H1 (cell line): Measurements from ENCODE around the gene RBM38. TPM values are rescaled to one million over a fixed set of nuclear protein-coding genes. Genes with fewer than 3 reads are reported as not detected.

ENCODE experiments used
- CTCF ChIA-PET: fragments of 300-600 bp; sonication (Branson Sonifier 250); formaldehyde crosslinking; loops from one replicate; lab custom pipeline; 2021; ENCODE audit not compliant: partially characterized antibody; lab: Charles Lee
- POLR2A ChIA-PET: fragments of 300-600 bp; sonication (Branson Sonifier 250); formaldehyde crosslinking; loops from one replicate; lab custom pipeline; 2021; ENCODE audit warnings: inconsistent platforms; ENCODE audit not compliant: partially characterized antibody; lab: Charles Lee
- DNase-seq, 2 experiments: peaks; one replicate each; pipeline versions ENCODE4 v3.0.0 to v3.0.0-alpha.2; 2010 to 2022; ENCODE audit warnings: low spot score in 2 of 2, low read depth in 1 of 2, mixed read lengths in 1 of 2
- FAIRE-seq: peaks from 2 replicates; lab custom pipeline; 2011; peaks lifted over from hg19 to GRCh38; lab: Jason Lieb, UNC
- H2AFZ ChIP-seq: 2 replicates; pipeline ENCODE4 v1.8.1; 2012; ENCODE audit warnings: low read length, inconsistent platforms
- H2AK5ac ChIP-seq: 2 replicates; pipeline ENCODE4 v1.6.1; 2013; ENCODE audit warnings: low read depth, low read length
- H2BK120ac ChIP-seq: replicated peaks from 2 replicates; pipeline ENCODE3; 2013; ENCODE audit warnings: low read depth, low read length, inconsistent platforms
- H2BK12ac ChIP-seq: 2 replicates; pipeline ENCODE4 v1.6.1; 2013; ENCODE audit warnings: low read depth, low read length
- H2BK15ac ChIP-seq: 2 replicates; pipeline ENCODE4 v1.6.1; 2013; ENCODE audit warnings: low read length
- H2BK20ac ChIP-seq: 2 replicates; pipeline ENCODE4 v1.6.1; 2013; ENCODE audit warnings: low read length
- H2BK5ac ChIP-seq: 2 replicates; pipeline ENCODE4 v1.6.1; 2013; ENCODE audit warnings: low read depth, low read length
- H3K14ac ChIP-seq: 2 replicates; pipeline ENCODE4 v1.6.1; 2013; ENCODE audit warnings: inconsistent platforms; ENCODE audit not compliant: insufficient read length
- H3K18ac ChIP-seq: 2 replicates; pipeline ENCODE4 v1.6.1; 2013; ENCODE audit warnings: low read length; ENCODE audit errors: extremely low read depth
- H3K23ac ChIP-seq: 2 replicates; pipeline ENCODE4 v1.6.1; 2013; ENCODE audit warnings: inconsistent platforms; ENCODE audit not compliant: insufficient read length
- H3K23me2 ChIP-seq: 2 replicates; pipeline ENCODE4 v1.6.1; 2013; ENCODE audit warnings: low read depth, low read length
- H3K27ac ChIP-seq: 2 replicates; pipeline ENCODE4 v1.6.1; 2011; ENCODE audit warnings: low read depth, low read length, inconsistent platforms
- H3K27me3 ChIP-seq, 4 experiments: replicated peaks in 1 of 4; 1 replicate in 1 of 4; 2 replicates in 3 of 4; pipeline versions ENCODE4 v1.6.1 to v1.8.1; 2011 to 2013; ENCODE audit warnings: low read length in 3 of 4, mild to moderate bottlenecking in 3 of 4, inconsistent platforms in 2 of 4, mixed read lengths in 2 of 4, moderate library complexity in 1 of 4; ENCODE audit not compliant: control insufficient read depth in 3 of 4, insufficient read depth in 3 of 4; ENCODE audit errors: extremely low read depth in 1 of 4
- H3K36me3 ChIP-seq, 4 experiments: 2 replicates each; pipeline versions ENCODE4 v1.6.1 to v1.8.1; 2011 to 2013; ENCODE audit warnings: mild to moderate bottlenecking in 4 of 4, low read length in 3 of 4, moderate library complexity in 2 of 4, control low read depth in 1 of 4, inconsistent platforms in 1 of 4; ENCODE audit not compliant: insufficient read depth in 4 of 4, control insufficient read depth in 2 of 4
- H3K4ac ChIP-seq: replicated peaks from 2 replicates; pipeline ENCODE3; 2013; ENCODE audit warnings: low read length, low read depth, mixed read lengths, inconsistent platforms; ENCODE audit not compliant: insufficient read length
- H3K4me1 ChIP-seq, 4 experiments: replicated peaks in 1 of 4; 1 replicate in 1 of 4; 2 replicates in 3 of 4; pipeline versions ENCODE4 v1.6.1 to v1.8.1; 2011 to 2013; ENCODE audit warnings: low read length in 3 of 4, inconsistent platforms in 2 of 4, mixed read lengths in 1 of 4; ENCODE audit not compliant: insufficient read depth in 4 of 4, control insufficient read depth in 3 of 4
- H3K4me2 ChIP-seq, 2 experiments: 2 replicates each; pipeline versions ENCODE4 v1.6.1 to v1.8.1; 2011 to 2013; ENCODE audit warnings: low read depth in 2 of 2, low read length in 2 of 2, control low read depth in 1 of 2, inconsistent platforms in 1 of 2, mild to moderate bottlenecking in 1 of 2; ENCODE audit not compliant: insufficient read depth in 1 of 2
- H3K4me3 ChIP-seq, 4 experiments: fragments of 200-600, 300-600 bp in 1 of 4; sonication (generic), shearing (Covaris generic), sonication (Bioruptor Twin) in 1 of 4; 2 replicates each; pipeline versions ENCODE4 v1.5.1 to v1.8.1; 2011 to 2016; ENCODE audit warnings: low read length in 4 of 4, low read depth in 3 of 4, control low read depth in 2 of 4, inconsistent platforms in 2 of 4, mild to moderate bottlenecking in 2 of 4, mixed read lengths in 1 of 4, moderate library complexity in 1 of 4; ENCODE audit not compliant: insufficient read depth in 2 of 4; ENCODE audit errors: extremely low read depth in 1 of 4
- H3K56ac ChIP-seq: replicated peaks from 2 replicates; pipeline ENCODE3; 2013; ENCODE audit warnings: low read depth, mild to moderate bottlenecking, mixed read lengths, low read length, inconsistent platforms; ENCODE audit not compliant: insufficient read length
- H3K79me1 ChIP-seq: 2 replicates; pipeline ENCODE4 v1.6.1; 2013; ENCODE audit warnings: low read depth, low read length, control low read depth
- H3K79me2 ChIP-seq, 2 experiments: 2 replicates each; pipeline versions ENCODE4 v1.6.1 to v1.8.1; 2012 to 2013; ENCODE audit warnings: low read length in 2 of 2, mild to moderate bottlenecking in 2 of 2, inconsistent platforms in 1 of 2; ENCODE audit not compliant: insufficient read depth in 2 of 2, control insufficient read depth in 1 of 2
- H3K9ac ChIP-seq, 4 experiments: replicated peaks in 1 of 4; 1 replicate in 1 of 4; 2 replicates in 3 of 4; pipeline versions ENCODE4 v1.6.1 to v1.8.1; 2011 to 2013; ENCODE audit warnings: low read depth in 3 of 4, low read length in 3 of 4, control low read depth in 2 of 4, mild to moderate bottlenecking in 2 of 4, moderate library complexity in 2 of 4, inconsistent platforms in 1 of 4; ENCODE audit errors: extremely low read depth in 1 of 4
- H3K9me3 ChIP-seq, 2 experiments: 2 replicates each; pipeline versions ENCODE4 v1.6.1 to v1.8.1; 2012 to 2013; ENCODE audit warnings: mild to moderate bottlenecking in 2 of 2, moderate library complexity in 2 of 2, control low read depth in 1 of 2, inconsistent platforms in 1 of 2, low read depth in 1 of 2, low read length in 1 of 2, mixed read lengths in 1 of 2; ENCODE audit not compliant: insufficient read depth in 2 of 2
- H4K20me1 ChIP-seq, 2 experiments: replicated peaks in 1 of 2; 2 replicates each; pipeline versions ENCODE3 to v1.8.1; 2011 to 2013; ENCODE audit warnings: inconsistent platforms in 2 of 2, low read length in 2 of 2, mild to moderate bottlenecking in 1 of 2; ENCODE audit not compliant: insufficient read depth in 2 of 2, control insufficient read depth in 1 of 2
- H4K5ac ChIP-seq: 2 replicates; pipeline ENCODE4 v1.6.1; 2013; ENCODE audit warnings: low read length, low read depth, mixed read lengths, inconsistent platforms; ENCODE audit not compliant: insufficient read length
- H4K8ac ChIP-seq: 2 replicates; pipeline ENCODE4 v1.8.0; 2013; ENCODE audit warnings: mild to moderate bottlenecking, moderate library complexity, low read length, inconsistent platforms; ENCODE audit not compliant: insufficient read depth; ENCODE audit errors: extremely low read depth
- H4K91ac ChIP-seq: replicated peaks from 2 replicates; pipeline ENCODE3; 2013; ENCODE audit warnings: low read length, mixed read lengths, inconsistent platforms; ENCODE audit not compliant: insufficient read length
- ASH2L ChIP-seq: fragments of 200-600, 300-600 bp; sonication (generic); IDR thresholded peaks from one replicate; pipeline ENCODE4 v1.7.1; 2017; ENCODE audit warnings: low read length
- BACH1 ChIP-seq: IDR thresholded peaks from 2 replicates; pipeline ENCODE4 v1.6.1; 2012; ENCODE audit warnings: low read length, improper control_type of control experiment
- CHD2 ChIP-seq: IDR thresholded peaks from 2 replicates; pipeline ENCODE4 v1.6.1; 2012; ENCODE audit warnings: low read length, improper control_type of control experiment
- GABPA ChIP-seq: IDR thresholded peaks from 2 replicates; pipeline ENCODE4 v1.6.1; 2011; ENCODE audit warnings: mild to moderate bottlenecking, low read length, moderate library complexity, borderline replicate concordance; ENCODE audit not compliant: insufficient read depth
- JUN ChIP-seq: IDR thresholded peaks from 2 replicates; pipeline ENCODE4 v1.6.1; 2011; ENCODE audit warnings: low read depth, mild to moderate bottlenecking, improper control_type of control experiment, low read length
- RBBP5 ChIP-seq: IDR thresholded peaks from 2 replicates; pipeline ENCODE4 v1.7.1; 2012; ENCODE audit warnings: low read depth, mild to moderate bottlenecking, inconsistent platforms, low read length, moderate library complexity, borderline replicate concordance
- RNF2 ChIP-seq: fragments of 200-900, 300-1000 bp; sonication (generic); IDR thresholded peaks from 2 replicates; pipeline ENCODE4 v1.7.1; 2016; ENCODE audit warnings: borderline replicate concordance, low read depth, mild to moderate bottlenecking, antibody characterized with exemption, low read length; ENCODE audit not compliant: poor library complexity, severe bottlenecking; ENCODE audit errors: missing control alignments
- RXRA ChIP-seq: IDR thresholded peaks from 2 replicates; pipeline ENCODE4 v1.6.1; 2011; ENCODE audit warnings: low read depth, mild to moderate bottlenecking, low read length, moderate library complexity; ENCODE audit not compliant: insufficient read depth
- SP1 ChIP-seq: IDR thresholded peaks from 2 replicates; pipeline ENCODE4 v1.6.1; 2011; ENCODE audit warnings: low read depth, low read length
- TAF7 ChIP-seq: optimal IDR thresholded peaks from 2 replicates; pipeline ENCODE3; 2011; ENCODE audit warnings: low read depth, mild to moderate bottlenecking, inconsistent platforms, low read length, moderate library complexity, borderline replicate concordance
- TEAD4 ChIP-seq: IDR thresholded peaks from 2 replicates; pipeline ENCODE4 v1.6.1; 2012; ENCODE audit warnings: low read depth, low read length, inconsistent platforms, mixed read lengths
- WGBS, 2 experiments: shearing (Covaris generic) in 1 of 2; methylation state at CpG; one replicate each; pipeline versions ENCODE4 v1.1.6 to v1.1.7; 2013 to 2015; ENCODE audit warnings: low lambda C conversion rate in 2 of 2, mixed read lengths in 2 of 2, inconsistent platforms in 1 of 2, low coverage in 1 of 2, missing lambda C conversion rate in 1 of 2; ENCODE audit not compliant: insufficient replicate concordance in 2 of 2, insufficient coverage in 1 of 2, insufficient read length in 1 of 2; ENCODE audit errors: extremely low coverage in 1 of 2, missing lambda C conversion rate in 1 of 2; 5-methylcytosine and 5-hydroxymethylcytosine counted together
- polyA plus RNA-seq, 7 experiments: library from polyadenylated mRNA; depleted of rRNA in 3 of 7; stranded (reverse) in 5 of 7; unstranded in 2 of 7; fragments of >200 nt in 5 of 7; fragments of 200-250 nt in 2 of 7; gene quantifications; 1 replicate in 5 of 7; 2 replicates in 1 of 7; 4 replicates in 1 of 7; pipeline versions ENCODE4 v1.2.1 to v1.2.3, GENCODE V29; 2011 to 2013; ENCODE audit warnings: missing spikeins in 2 of 7, mixed read lengths in 2 of 7
- total RNA-seq: library from RNA; stranded (reverse); fragmentation: NEBNext Ultra II Directional; extraction: Animal tissue kit (Norgen Biotek cat#: 25700); gene quantifications from 2 replicates; pipeline ENCODE4 v1.2.1, GENCODE V29; 2021

RBM38 gene
- total and polyA plus RNA-seq, 2 of the 8 experiments (the other 6 are each of a cell fraction or from before 2014, with no cell fraction given): 57.7 to 109 TPM

DNA sequence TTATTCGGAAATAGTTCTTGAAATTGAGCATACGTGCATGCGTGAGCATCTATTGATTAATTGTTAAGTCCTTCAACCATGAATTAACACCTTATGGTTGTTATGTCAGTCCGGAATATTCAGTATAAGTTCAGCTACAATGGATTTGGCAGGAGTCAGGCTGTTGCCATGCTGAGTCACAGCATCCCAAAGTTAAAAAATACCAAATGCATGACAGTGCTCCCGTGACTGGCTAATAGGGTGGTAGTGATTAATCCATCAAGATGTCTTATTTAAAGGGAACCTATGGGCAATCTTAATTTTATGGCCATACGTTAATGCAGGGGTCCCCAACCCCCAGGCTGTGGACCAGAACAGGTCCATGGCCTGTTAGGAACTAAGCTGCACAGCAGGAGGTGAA, 29.7 kb upstream of the RBM38 start:
- H3K4ac ChIP-seq: no peak overlapping the region
- no peak overlapping the region for H2BK15ac ChIP-seq
- H3K18ac ChIP-seq: no peak overlapping the region
- H3K23me2 ChIP-seq: no peaks in the 10 kb centered on the region
- DNase-seq: no peak
- no peak overlapping the region for H2BK5ac ChIP-seq
- H3K9me3 ChIP-seq: peaks cover 0 to 4% of the 10 kb centered on the region in 2 experiments; a peak in 2 of 4 replicates
- H3K9ac ChIP-seq: no peak overlapping the region
- H2BK120ac ChIP-seq: no peak overlapping the region
- no peak overlapping the region for H2BK20ac ChIP-seq
- no peak overlapping the region for H2AFZ ChIP-seq
- H3K4me3 ChIP-seq: no peak overlapping the region
- no peak overlapping the region for H4K5ac ChIP-seq
- H3K23ac ChIP-seq: no peak overlapping the region
- FAIRE-seq: no peak
- ChIA-PET CTCF (interaction anchor here (1.0 to 2.6 kb wide), 6 partner anchors 13 to 272 kb away, joined by 3 to 8 read pairs (median 6); no protein-coding TSS in a partner anchor), POLR2A (no interaction called here)
- H3K4me1 ChIP-seq: no peaks in the 10 kb centered on the region
- H3K27me3 ChIP-seq: no peaks in the 10 kb centered on the region
- H2BK12ac ChIP-seq: no peak overlapping the region
- H3K79me1 ChIP-seq: no peaks in the 10 kb centered on the region
- no peak overlapping the region for H2AK5ac ChIP-seq
- peaks cover 15 to 31% (median 27%) of the 10 kb centered on the region in 4 experiments; a peak in 7 of 8 replicates for H3K36me3 ChIP-seq
- H3K27ac ChIP-seq: no peak overlapping the region
- no peak overlapping the region for H3K14ac ChIP-seq
- H3K4me2 ChIP-seq: no peak overlapping the region
- H4K20me1 ChIP-seq: peaks cover 0 to 12% of the 10 kb centered on the region in 2 experiments
- 94 to 100% methylated on average over 1 to 6 of the region's 6 CpGs for WGBS, 2 experiments
- H3K56ac ChIP-seq: no peak overlapping the region
- H4K91ac ChIP-seq: no peak overlapping the region
- no peak overlapping the region for H4K8ac ChIP-seq
- H3K79me2 ChIP-seq: peaks cover 0 to 17% of the 10 kb centered on the region in 2 experiments; a peak in 2 of 4 replicates
- no peak for TF ChIP-seq SP1
- no peak for TF ChIP-seq RXRA
- TF ChIP-seq TAF7: no peak
- no peak for TF ChIP-seq TEAD4
- no peak for TF ChIP-seq ASH2L
- no peak for TF ChIP-seq JUN
- TF ChIP-seq GABPA: no peak
- TF ChIP-seq RNF2: no peak
- TF ChIP-seq BACH1: no peak
- TF ChIP-seq RBBP5: no peak
- no peak for TF ChIP-seq CHD2
